Naive thymus-derived CD4-positive, alpha-beta T cell (primary cell): ENCODE measurements around the gene PLEKHM1. TPM values are rescaled to one million over a fixed set of nuclear protein-coding genes. Genes with fewer than 3 reads are reported as not detected.
A peak's percentile ranks its signal among the peaks of the same experiment; 100 is the strongest.
"Not testable (repeated sequence)": the region's sequence is repeated elsewhere in the genome, so short reads cannot be mapped to it uniquely, and the experiment has no call there.

Experiments
- ATAC-seq: fragments of 150-1000 bp; cut with Tn5 transposase; 2 replicates; pipeline ENCODE4 v1.10.0; 2021; ENCODE audit warnings: mild to moderate bottlenecking, moderate library complexity
- CTCF ChIA-PET: fragments of 350-600 bp; sonication (Branson Sonifier 250); formaldehyde crosslinking; loops from one replicate; lab custom pipeline; 2021; ENCODE audit warnings: antibody characterized with exemption; lab: Charles Lee
- POLR2A ChIA-PET: fragments of 350-600 bp; sonication (Branson Sonifier 250); formaldehyde crosslinking; loops from one replicate; lab custom pipeline; 2021; ENCODE audit warnings: antibody characterized with exemption, inconsistent platforms; lab: Charles Lee
- DNase-seq, 9 donors: peaks; one replicate each; pipeline versions ENCODE4 v3.0.0 to v3.0.0-alpha.2; 2020 to 2022; ENCODE audit warnings: mixed read lengths in 1 of 9
- H3K27ac ChIP-seq: one replicate; pipeline ENCODE4 v1.7.0; 2013; ENCODE audit warnings: mild to moderate bottlenecking, low read depth, low read length, moderate library complexity
- H3K27me3 ChIP-seq, 2 donors: one replicate each; pipeline ENCODE4 v1.7.0; 2013; ENCODE audit warnings: low read length in 2 of 2, mild to moderate bottlenecking in 2 of 2, moderate library complexity in 2 of 2; ENCODE audit not compliant: control insufficient read depth in 2 of 2, insufficient read depth in 2 of 2
- H3K36me3 ChIP-seq, 3 experiments: 1 replicate in 2 of 3; 2 replicates in 1 of 3; pipeline ENCODE4 v1.7.0; 2013; ENCODE audit warnings: low read length in 3 of 3, mild to moderate bottlenecking in 3 of 3, moderate library complexity in 1 of 3; ENCODE audit not compliant: insufficient read depth in 3 of 3, control insufficient read depth in 2 of 3
- H3K4me1 ChIP-seq, 2 donors: one replicate each; pipeline ENCODE4 v1.7.0; 2013; ENCODE audit warnings: low read length in 2 of 2, mild to moderate bottlenecking in 2 of 2, moderate library complexity in 1 of 2; ENCODE audit not compliant: control insufficient read depth in 2 of 2, insufficient read depth in 2 of 2
- H3K4me3 ChIP-seq: 2 replicates; pipeline ENCODE4 v1.7.0; 2013; ENCODE audit warnings: mild to moderate bottlenecking, low read length
- H3K9me3 ChIP-seq, 3 experiments: 1 replicate in 2 of 3; 2 replicates in 1 of 3; pipeline ENCODE4 v1.7.0; 2013; ENCODE audit warnings: low read length in 3 of 3; ENCODE audit not compliant: control insufficient read depth in 2 of 3
- H3K27ac Mint-ChIP-seq, 9 donors: one replicate each; pipeline ENCODE4 v1.8.0; 2020 to 2022; ENCODE audit warnings: mixed read lengths in 9 of 9, mild to moderate bottlenecking in 8 of 9, moderate library complexity in 5 of 9, inconsistent platforms in 2 of 9
- H3K27me3 Mint-ChIP-seq, 5 donors: one replicate each; pipeline ENCODE4 v1.8.0; 2021 to 2022; ENCODE audit warnings: mixed read lengths in 5 of 5, mild to moderate bottlenecking in 1 of 5
- H3K36me3 Mint-ChIP-seq, 5 donors: one replicate each; pipeline ENCODE4 v1.8.0; 2020 to 2022; ENCODE audit warnings: mixed read lengths in 5 of 5, mild to moderate bottlenecking in 3 of 5, inconsistent platforms in 1 of 5
- H3K4me1 Mint-ChIP-seq, 7 donors: one replicate each; pipeline ENCODE4 v1.8.0; 2020 to 2022; ENCODE audit warnings: mixed read lengths in 7 of 7, mild to moderate bottlenecking in 3 of 7, inconsistent platforms in 1 of 7
- H3K4me3 Mint-ChIP-seq, 10 donors: one replicate each; pipeline ENCODE4 v1.8.0; 2020 to 2022; ENCODE audit warnings: mild to moderate bottlenecking in 10 of 10, mixed read lengths in 10 of 10, moderate library complexity in 6 of 10, inconsistent platforms in 2 of 10
- H3K9me3 Mint-ChIP-seq, 11 donors: one replicate each; pipeline ENCODE4 v1.8.0; 2020 to 2022; ENCODE audit warnings: mixed read lengths in 11 of 11, mild to moderate bottlenecking in 4 of 11, inconsistent platforms in 1 of 11, moderate library complexity in 1 of 11
- intact Hi-C, 2 donors: fragments of 100-400 bp; cut with micrococcal nuclease; formaldehyde crosslinking; loops; one replicate each; pipeline ENCODE4 v1.15.1; 2023
- polyA plus RNA-seq, 2 donors: library from polyadenylated mRNA; unstranded; fragments of 300-500 nt; fragmentation: Illumina TruSeq; gene quantifications; one replicate each; pipeline ENCODE4 v1.2.3, GENCODE V29; 2021
- total RNA-seq, 6 experiments: library from RNA in 5 of 6; stranded (reverse) in 5 of 6; gene quantifications; 1 replicate in 5 of 6; 2 replicates in 1 of 6; pipeline ENCODE4 v1.2.3 and lab custom pipeline; 2021 to 2026

The PLEKHM1 gene
- total and polyA plus RNA-seq, 7 experiments from 2014 or later = 11.5 to 111 (median 76.3) TPM

DNA sequence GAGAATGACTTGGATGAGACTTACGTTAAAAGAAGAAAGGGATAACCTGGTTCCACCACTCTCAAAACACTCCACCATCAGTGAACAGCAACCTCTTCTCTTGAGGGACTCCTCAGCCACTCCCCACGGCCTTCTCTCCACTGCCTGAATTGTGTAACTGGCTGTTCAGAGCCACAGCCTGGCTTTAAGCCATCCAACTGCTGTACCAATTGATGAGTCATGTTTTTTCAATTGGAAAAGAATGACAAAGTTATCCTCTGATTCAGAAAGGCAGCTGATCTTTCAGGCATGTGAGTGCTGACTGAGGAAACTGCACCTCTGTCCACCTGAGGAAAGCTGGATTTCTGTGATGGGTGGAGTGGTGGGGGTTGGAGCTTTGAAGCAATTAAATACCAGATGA is 2.8 kb downstream of the PLEKHM1 start:
- H3K9me3 Mint-ChIP-seq, DNase-seq, H3K27me3 ChIP-seq, ATAC-seq, H3K36me3 ChIP-seq, H3K27ac ChIP-seq, H3K9me3 ChIP-seq, H3K4me3 ChIP-seq, POLR2A ChIA-PET, H3K27me3 Mint-ChIP-seq, H3K4me1 ChIP-seq, H3K36me3 Mint-ChIP-seq, intact Hi-C loops, CTCF ChIA-PET: not testable (repeated sequence)
- Mint-ChIP-seq H3K27ac (peak overlapping the region in 7 of 9 donors; percentile 14 to 69 (median 50)), H3K4me3 (peak overlapping the region in 6 of 10 donors; percentile 24 to 97 (median 38)), H3K4me1 (peaks cover 25 to 43% (median 37%) of the 10 kb centered on the region in 7 donors)

DNA sequence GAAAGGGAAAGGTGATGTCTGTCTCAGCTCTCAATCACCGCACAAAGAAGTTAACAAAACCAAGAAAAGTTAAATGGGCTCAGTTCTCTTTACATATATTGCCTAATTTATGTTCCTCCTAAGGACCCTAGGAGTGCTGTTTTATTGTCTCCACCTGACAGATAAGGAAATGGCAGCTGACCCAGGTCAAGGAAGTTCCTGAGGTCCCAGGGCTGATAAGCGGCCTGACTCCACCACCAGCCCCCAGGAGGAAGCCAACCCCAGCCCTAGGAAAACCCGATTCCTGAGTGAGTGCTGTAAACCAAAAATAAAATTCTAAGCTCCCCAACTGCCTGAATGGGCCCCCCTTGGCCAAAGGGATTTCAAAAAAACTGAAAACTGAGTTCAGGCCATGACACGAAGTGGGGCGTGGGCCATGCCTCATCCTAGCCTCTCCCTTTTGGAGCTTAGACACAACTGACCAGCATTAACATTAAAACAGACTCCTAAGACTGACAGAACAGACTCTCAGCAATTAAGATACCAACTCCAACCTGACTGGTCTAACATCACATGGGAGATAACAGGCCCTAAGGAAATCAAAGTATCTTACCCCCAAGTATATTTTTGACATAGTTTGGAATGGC is 6.8 kb downstream of the PLEKHM1 start:
- Mint-ChIP-seq H3K4me3 (peak overlapping the region in 2 of 10 donors; percentile 12 to 23), H3K4me1 (peaks cover 11 to 33% (median 21%) of the 10 kb centered on the region in 7 donors), H3K27ac (peak overlapping the region in 3 of 9 donors; percentile 8 to 73 (median 23)), H3K36me3 (peaks cover 0 to 13% (median 0%) of the 10 kb centered on the region in 5 donors)
- H3K4me3 ChIP-seq, H3K27me3 ChIP-seq, POLR2A ChIA-PET, CTCF ChIA-PET, H3K36me3 ChIP-seq, H3K9me3 ChIP-seq, H3K9me3 Mint-ChIP-seq, H3K27ac ChIP-seq, DNase-seq, H3K4me1 ChIP-seq, H3K27me3 Mint-ChIP-seq, intact Hi-C loops: not testable (repeated sequence)
- peak; percentile 18 for ATAC-seq

DNA sequence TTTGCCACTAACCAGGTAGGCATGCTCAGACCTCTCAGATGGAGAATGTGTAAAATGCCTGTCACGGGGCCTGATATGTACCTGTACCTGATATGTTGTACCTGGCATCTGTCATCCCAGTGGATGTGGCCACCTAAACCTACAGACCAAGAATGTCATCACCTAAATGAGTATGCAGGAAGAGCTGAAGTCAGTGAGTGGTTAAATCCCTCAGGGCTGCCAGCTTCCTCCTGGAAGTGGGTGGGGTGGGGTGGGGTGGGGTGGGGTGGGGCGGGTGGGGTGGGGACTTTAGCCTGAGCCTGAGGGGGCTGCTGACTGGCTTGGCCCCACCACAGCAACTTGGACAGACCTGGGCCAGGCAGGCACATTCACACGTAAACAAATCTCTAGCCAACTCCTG is 7.3 kb downstream of the PLEKHM1 start:
- H3K9me3 Mint-ChIP-seq, DNase-seq, H3K4me3 Mint-ChIP-seq, intact Hi-C loops, CTCF ChIA-PET, H3K36me3 ChIP-seq, H3K27me3 ChIP-seq, ATAC-seq, POLR2A ChIA-PET, H3K9me3 ChIP-seq, H3K4me3 ChIP-seq, H3K4me1 ChIP-seq, H3K27ac ChIP-seq, H3K27me3 Mint-ChIP-seq: not testable (repeated sequence)
- Mint-ChIP-seq H3K27ac (peak overlapping the region in 1 of 9 donors; percentile 21), H3K36me3 (peaks cover 0 to 15% (median 0%) of the 10 kb centered on the region in 5 donors), H3K4me1 (peaks cover 8 to 29% (median 19%) of the 10 kb centered on the region in 7 donors)

DNA sequence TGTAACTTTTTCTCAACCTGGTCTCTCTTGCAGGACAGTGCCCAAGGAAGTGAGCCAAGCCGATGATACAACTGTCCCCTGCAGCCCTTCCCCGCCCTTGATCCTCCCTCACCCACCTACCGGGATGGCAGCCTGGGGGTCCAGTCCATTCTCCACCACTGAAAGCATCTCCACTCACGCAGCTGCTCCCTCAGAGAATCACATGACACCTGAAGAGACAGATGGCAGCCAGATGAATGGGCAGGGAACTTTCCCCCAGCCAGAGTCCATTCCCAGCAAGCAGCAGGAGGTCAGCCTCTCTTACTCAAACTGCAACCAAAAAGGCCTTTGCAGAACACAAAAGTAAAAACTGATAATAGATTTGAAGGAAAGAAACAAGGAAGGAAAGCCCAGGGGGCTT is 8.2 kb downstream of the PLEKHM1 start:
- POLR2A ChIA-PET, intact Hi-C loops, ATAC-seq, H3K27ac ChIP-seq, H3K4me3 ChIP-seq, H3K27me3 Mint-ChIP-seq, DNase-seq, H3K9me3 ChIP-seq, CTCF ChIA-PET, H3K4me1 ChIP-seq, H3K27ac Mint-ChIP-seq, H3K9me3 Mint-ChIP-seq, H3K27me3 ChIP-seq, H3K36me3 ChIP-seq: not testable (repeated sequence)
- H3K4me3 Mint-ChIP-seq = peak overlapping the region in 1 of 10 donors; percentile 25
- peaks cover 9 to 20% (median 14%) of the 10 kb centered on the region in 7 donors for H3K4me1 Mint-ChIP-seq
- peaks cover 0 to 15% (median 4%) of the 10 kb centered on the region in 5 donors for H3K36me3 Mint-ChIP-seq

DNA sequence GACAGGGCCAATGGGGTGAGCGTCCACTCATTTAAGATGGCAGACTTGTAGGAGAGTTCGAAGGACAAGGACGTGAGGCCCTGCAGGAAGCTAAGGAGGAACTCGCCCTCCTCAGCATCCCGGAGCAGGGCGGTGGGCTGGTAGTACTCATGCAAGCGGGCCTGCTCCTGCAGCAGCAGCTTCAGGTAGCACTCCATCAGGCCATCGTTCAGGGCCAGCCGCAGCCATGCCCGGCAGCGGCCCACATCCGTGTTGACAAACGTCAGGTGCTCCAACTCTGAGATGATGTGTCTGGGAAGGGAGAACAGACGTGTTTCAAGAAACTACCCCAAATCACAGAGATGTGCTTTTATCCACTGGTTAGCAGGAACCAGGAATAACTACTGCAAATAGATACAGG is 15.1 kb downstream of the PLEKHM1 start:
- H3K4me1 Mint-ChIP-seq = not testable (repeated sequence)
- peaks cover 4 to 37% (median 12%) of the 10 kb centered on the region in 5 donors for H3K36me3 Mint-ChIP-seq

DNA sequence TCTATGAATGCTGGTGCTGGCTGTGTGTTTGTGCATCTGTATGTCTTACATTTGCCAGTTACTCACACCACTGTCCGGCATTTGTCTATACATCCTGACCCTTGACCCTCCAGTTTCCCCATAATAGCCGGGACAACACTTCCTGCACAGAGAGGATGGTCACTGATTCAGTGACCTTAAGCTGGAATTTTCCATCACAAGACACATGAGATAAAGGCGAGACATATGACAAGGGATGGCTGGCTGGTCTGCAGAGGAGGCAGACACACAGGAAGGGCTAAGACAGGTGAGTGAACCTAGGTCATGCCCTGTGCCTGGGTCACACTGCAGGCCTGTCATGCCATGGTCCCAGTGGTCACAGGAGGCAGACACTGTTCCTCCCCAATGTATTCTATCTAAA is 18.3 kb downstream of the PLEKHM1 start:
- CTCF ChIA-PET, H3K27me3 Mint-ChIP-seq, H3K4me3 Mint-ChIP-seq, H3K27ac ChIP-seq, intact Hi-C loops, H3K27me3 ChIP-seq, ATAC-seq, H3K4me1 ChIP-seq, POLR2A ChIA-PET, H3K4me3 ChIP-seq, H3K9me3 ChIP-seq, H3K4me1 Mint-ChIP-seq, DNase-seq, H3K9me3 Mint-ChIP-seq: not testable (repeated sequence)
- Mint-ChIP-seq H3K36me3 (peaks cover 0 to 29% (median 8%) of the 10 kb centered on the region in 5 donors), H3K27ac (peak overlapping the region in 1 of 9 donors; percentile 51)
- peaks cover 0 to 16% (median 0%) of the 10 kb centered on the region in 3 experiments for H3K36me3 ChIP-seq

More for the DNA sequence above, 15.1 kb downstream of the PLEKHM1 start:
- ATAC-seq, H3K9me3 Mint-ChIP-seq, CTCF ChIA-PET, H3K4me3 ChIP-seq, H3K4me1 ChIP-seq, H3K4me3 Mint-ChIP-seq, intact Hi-C loops, H3K27ac ChIP-seq, H3K9me3 ChIP-seq, DNase-seq, H3K27ac Mint-ChIP-seq, POLR2A ChIA-PET, H3K27me3 ChIP-seq, H3K27me3 Mint-ChIP-seq: not testable (repeated sequence)
- H3K36me3 ChIP-seq = peaks cover 0 to 20% (median 3%) of the 10 kb centered on the region in 3 experiments

DNA sequence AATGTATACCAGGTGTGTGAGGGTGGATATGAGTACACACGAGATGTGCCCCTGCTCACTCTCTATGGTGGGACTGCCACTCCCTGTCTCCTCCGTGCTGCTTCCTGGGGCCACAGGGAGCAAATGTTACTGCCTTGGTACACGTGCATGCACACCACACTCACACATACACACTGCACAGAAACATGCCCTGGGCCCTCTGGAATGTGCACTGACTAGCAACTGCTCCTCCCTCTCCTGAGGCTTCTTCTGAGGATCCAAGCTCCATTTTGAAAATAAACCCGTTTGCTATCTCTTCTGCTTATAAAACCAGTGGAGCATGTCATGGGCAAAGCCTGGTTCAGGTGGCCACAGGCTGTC is 21.3 kb downstream of the PLEKHM1 start:
- POLR2A ChIA-PET, CTCF ChIA-PET, H3K27ac ChIP-seq, H3K4me3 Mint-ChIP-seq, intact Hi-C loops, H3K27me3 ChIP-seq, H3K4me1 Mint-ChIP-seq, H3K4me3 ChIP-seq, DNase-seq, H3K27ac Mint-ChIP-seq, H3K9me3 Mint-ChIP-seq, H3K27me3 Mint-ChIP-seq, H3K9me3 ChIP-seq, H3K4me1 ChIP-seq, ATAC-seq: not testable (repeated sequence)
- peaks cover 0 to 10% (median 0%) of the 10 kb centered on the region in 3 experiments for H3K36me3 ChIP-seq
- peaks cover 0 to 19% (median 0%) of the 10 kb centered on the region in 5 donors for H3K36me3 Mint-ChIP-seq
